GM23248 (cell line): ENCODE data around the gene ATP5IF1. TPM values are rescaled to one million over a fixed set of nuclear protein-coding genes. Genes with fewer than 3 reads are reported as not detected.
A peak's percentile ranks its signal among the peaks of the same experiment; 100 is the strongest.

Experiments used
- DNase-seq: peaks from one replicate; pipeline ENCODE4 v3.0.0-alpha.2; 2015
- H2AFZ ChIP-seq: fragments of 200-600 bp; sonication (generic); 2 replicates; pipeline ENCODE4 v1.6.1; 2016; ENCODE audit warnings: antibody characterized with exemption
- H3F3A ChIP-seq: fragments of 200-600 bp; sonication (generic); 2 replicates; pipeline ENCODE4 v1.6.1; 2016; ENCODE audit warnings: mild to moderate bottlenecking, antibody characterized with exemption, mixed run types; ENCODE audit not compliant: insufficient read depth
- H3K27ac ChIP-seq: fragments of 200-600 bp; sonication (generic); 2 replicates; pipeline ENCODE4 v1.5.1; 2016; ENCODE audit warnings: mild to moderate bottlenecking
- H3K27me3 ChIP-seq: fragments of 200-600 bp; sonication (generic); replicated peaks from 2 replicates; pipeline ENCODE4 v1.6.1; 2016; ENCODE audit warnings: mild to moderate bottlenecking; ENCODE audit not compliant: insufficient read depth
- H3K36me3 ChIP-seq: fragments of 200-600 bp; sonication (generic); 2 replicates; pipeline ENCODE4 v1.6.1; 2016; ENCODE audit warnings: low read depth, mild to moderate bottlenecking
- H3K4me1 ChIP-seq: fragments of 200-600 bp; sonication (generic); 2 replicates; pipeline ENCODE4 v1.6.1; 2016; ENCODE audit warnings: mild to moderate bottlenecking; ENCODE audit not compliant: insufficient read depth
- H3K4me2 ChIP-seq: fragments of 200-600 bp; sonication (generic); one replicate; pipeline ENCODE4 v1.6.1; 2016; ENCODE audit warnings: mild to moderate bottlenecking; ENCODE audit not compliant: unreplicated experiment
- H3K4me3 ChIP-seq: fragments of 200-600 bp; sonication (generic); 2 replicates; pipeline ENCODE4 v1.5.1; 2016; ENCODE audit warnings: mild to moderate bottlenecking
- H3K79me2 ChIP-seq: fragments of 200-600 bp; sonication (generic); 2 replicates; pipeline ENCODE4 v1.6.1; 2016; ENCODE audit warnings: mild to moderate bottlenecking; ENCODE audit not compliant: insufficient read depth
- H3K9ac ChIP-seq: fragments of 200-600 bp; sonication (generic); 2 replicates; pipeline ENCODE4 v1.6.1; 2016; ENCODE audit warnings: mild to moderate bottlenecking
- H3K9me2 ChIP-seq: fragments of 200-600 bp; sonication (generic); 2 replicates; pipeline ENCODE4 v1.6.1; 2016; ENCODE audit warnings: mixed run types, mild to moderate bottlenecking, moderate library complexity; ENCODE audit not compliant: insufficient read depth
- H3K9me3 ChIP-seq: fragments of 200-600 bp; sonication (generic); one replicate; pipeline ENCODE4 v1.6.1; 2017; ENCODE audit warnings: low read depth
- H4K20me1 ChIP-seq: fragments of 200-600 bp; sonication (generic); 2 replicates; pipeline ENCODE4 v1.6.0; 2016; ENCODE audit not compliant: insufficient read depth
- EZH2 ChIP-seq: fragments of 200-600 bp; sonication (generic); IDR thresholded peaks from 2 replicates; pipeline ENCODE4 v1.6.1; 2018; ENCODE audit warnings: antibody characterized with exemption, mild to moderate bottlenecking; ENCODE audit not compliant: insufficient read depth, poor library complexity, severe bottlenecking
- EZH2phosphoT487 ChIP-seq: fragments of 200-600 bp; sonication (generic); IDR thresholded peaks from 2 replicates; pipeline ENCODE4 v1.6.1; 2018; ENCODE audit warnings: antibody characterized with exemption, moderate library complexity, mild to moderate bottlenecking, low read depth; ENCODE audit not compliant: insufficient read depth
- WGBS, 2 experiments: methylation state at CpG; one replicate each; pipeline ENCODE4 v1.1.6; 2015 to 2017; ENCODE audit warnings: low lambda C conversion rate in 2 of 2, low coverage in 1 of 2; ENCODE audit errors: missing lambda C conversion rate in 2 of 2; 5-methylcytosine and 5-hydroxymethylcytosine counted together
- in situ Hi-C: fragments of 300-500 bp; cut with MboI; formaldehyde crosslinking; loops from 2 replicates; pipeline ENCODE4 v1.15.0; 2020
- polyA plus RNA-seq: library from polyadenylated mRNA; unstranded; fragments of >200 nt; fragmentation: Nextera tagmentation; extraction: Ambion mirVana; gene quantifications from 2 replicates; pipeline ENCODE4 v1.2.1, GENCODE V29; 2016
- total RNA-seq: library from RNA; depleted of rRNA; stranded (reverse); fragments of >200 nt; shearing (Covaris generic); gene quantifications from 2 replicates; pipeline ENCODE4 v1.2.3, GENCODE V29; 2014

The ATP5IF1 gene
- total and polyA plus RNA-seq, 2 experiments from 2014 or later = 98.1 to 418 TPM

GRCh38 chr1:28232558-28233263 is 3.2 kb upstream of the ATP5IF1 start, which contains the start of gene DNAJC8:
Gene DNAJC8, minus strand, starts transcription at chr1:28233029. Its CDS starts 31 bp downstream, at chr1:28232998.
- Histone ChIP-seq H2AFZ (peak within 1 kb of the TSS; percentile 94), H3K9me2 (no peaks in the 10 kb centered on the region), H3K4me1 (peaks cover 30% of the 10 kb centered on the region; the same call in 1 of the 2 replicates), H3K4me3 (peak within 1 kb of the TSS; percentile 94), H3K79me2 (peaks cover 74% of the 10 kb centered on the region), H3F3A (peaks cover 14% of the 10 kb centered on the region), H4K20me1 (no peaks in the 10 kb centered on the region), H3K9me3 (no peaks in the 10 kb centered on the region), H3K4me2 (peak within 1 kb of the TSS; percentile 95), H3K27ac (peak within 1 kb of the TSS; percentile 64), H3K9ac (peak within 1 kb of the TSS; percentile 97), H3K36me3 (peaks cover 15% of the 10 kb centered on the region), H3K27me3 (no peaks in the 10 kb centered on the region)
- 1% methylated on average over 37 to 40 of the region's 40 CpGs for whole genome bisulfite sequencing, 2 experiments
- no peak for TF ChIP-seq EZH2
- no peak for TF ChIP-seq EZH2phosphoT487
- DNase-seq = peak; percentile 99
- in situ Hi-C loops = no loop called here

- Histone ChIP-seq H3K27ac (no peak overlapping the region), H3K9me3 (no peaks in the 10 kb centered on the region), H3K9ac (peak overlapping the region; percentile 97), H3K9me2 (no peaks in the 10 kb centered on the region), H3K36me3 (peaks cover 11% of the 10 kb centered on the region), H3K79me2 (peaks cover 75% of the 10 kb centered on the region), H2AFZ (peak overlapping the region; percentile 94), H3F3A (peaks cover 17% of the 10 kb centered on the region), H4K20me1 (no peaks in the 10 kb centered on the region), H3K4me2 (peak overlapping the region; percentile 95), H3K4me3 (peak overlapping the region; percentile 94), H3K4me1 (peaks cover 30% of the 10 kb centered on the region; the same call in 1 of the 2 replicates), H3K27me3 (no peaks in the 10 kb centered on the region)
- in situ Hi-C loops = no loop called here
- DNase-seq = no peak
- 62 to 66% methylated on average over 14 of the region's 14 CpGs for WGBS, 2 experiments
- no peak for TF ChIP-seq EZH2
- no peak for TF ChIP-seq EZH2phosphoT487
Measured at GRCh38 chr1:28233264-28233606, 2.7 kb upstream of the ATP5IF1 start.

GRCh38 chr1:28236656-28237322 is 865 bp downstream of the ATP5IF1 start:
- Histone ChIP-seq H3K4me1 (0 out of 2 replicates have a peak, but pooled peaks cover 11% of the 10 kb centered on the region), H2AFZ (peak overlapping the region; percentile 96), H3K4me2 (peak overlapping the region; percentile 93), H3K9ac (peak overlapping the region; percentile 94), H3K27ac (peak overlapping the region; percentile 88), H3F3A (peaks cover 25% of the 10 kb centered on the region; the same call in 1 of the 2 replicates), H3K79me2 (peaks cover 40% of the 10 kb centered on the region), H3K27me3 (no peaks in the 10 kb centered on the region), H3K36me3 (no peaks in the 10 kb centered on the region), H3K9me3 (no peaks in the 10 kb centered on the region), H4K20me1 (no peaks in the 10 kb centered on the region), H3K9me2 (no peaks in the 10 kb centered on the region), H3K4me3 (peak overlapping the region; percentile 89)
- peak; percentile 25 for DNase-seq
- in situ Hi-C loops = no loop called here
- TF ChIP-seq EZH2phosphoT487 (no peak), EZH2 (no peak)
- WGBS, 2 experiments = 11 to 12% methylated on average over 20 of the region's 20 CpGs

DNA sequence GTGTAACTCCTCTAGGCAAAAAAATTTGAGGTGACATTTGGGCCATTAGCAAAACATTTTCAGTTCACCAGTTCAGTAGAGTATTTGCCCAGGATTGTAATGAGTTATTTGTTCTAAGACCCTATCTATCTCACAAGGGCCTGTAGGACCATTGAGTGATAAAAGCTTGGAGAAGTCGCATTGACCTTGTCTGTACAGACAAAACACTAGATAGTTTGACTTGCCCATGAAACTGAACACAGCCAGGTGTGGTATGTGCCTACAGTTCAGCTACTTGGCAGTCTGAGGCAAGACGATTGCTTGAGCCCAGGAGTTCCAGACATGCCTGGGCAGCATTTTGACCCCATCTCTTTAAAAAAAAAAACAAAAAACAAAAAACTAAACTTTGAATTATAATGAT is 3.1 kb downstream of the ATP5IF1 start:
- H3K27me3 ChIP-seq = no peaks in the 10 kb centered on the region
- no peak overlapping the region for H3K4me3 ChIP-seq
- H3K9ac ChIP-seq = no peak overlapping the region
- in situ Hi-C loops = no loop called here
- H2AFZ ChIP-seq = no peak overlapping the region
- no peaks in the 10 kb centered on the region for H4K20me1 ChIP-seq
- H3K9me3 ChIP-seq = no peaks in the 10 kb centered on the region
- peaks cover 29% of the 10 kb centered on the region; the same call in 1 of the 2 replicates for H3F3A ChIP-seq
- 0 out of 2 replicates have a peak, but pooled peaks cover 8% of the 10 kb centered on the region for H3K4me1 ChIP-seq
- no peaks in the 10 kb centered on the region for H3K9me2 ChIP-seq
- H3K4me2 ChIP-seq = no peak overlapping the region
- H3K27ac ChIP-seq = no peak overlapping the region
- peaks cover 24% of the 10 kb centered on the region for H3K79me2 ChIP-seq
- DNase-seq = no peak
- H3K36me3 ChIP-seq = no peaks in the 10 kb centered on the region
- TF ChIP-seq EZH2phosphoT487 (no peak), EZH2 (no peak)
- WGBS, 2 experiments = 60 to 87% methylated on average over 2 of the region's 2 CpGs
